Fibroblast of lung (primary cell): ENCODE measurements around the gene RPS6KA2. TPM values are rescaled to one million over a fixed set of nuclear protein-coding genes. Genes with fewer than 3 reads are reported as not detected.

Experiments
- DNase-seq, 2 donors: peaks; one replicate each; pipeline versions ENCODE4 v3.0.0 to v3.0.0-alpha.2; 2010; ENCODE audit warnings: low read depth in 2 of 2
- H2AFZ ChIP-seq: 2 replicates; pipeline ENCODE4 v1.5.1; 2012; ENCODE audit warnings: low read length, control low read depth, inconsistent platforms
- H3K27ac ChIP-seq: 2 replicates; pipeline ENCODE4 v1.5.1; 2011; ENCODE audit warnings: low read length, control low read depth; ENCODE audit not compliant: insufficient read depth
- H3K27me3 ChIP-seq: 2 replicates; pipeline ENCODE4 v1.5.1; 2011; ENCODE audit warnings: mild to moderate bottlenecking, low read length; ENCODE audit not compliant: control insufficient read depth, insufficient read depth
- H3K36me3 ChIP-seq: 2 replicates; pipeline ENCODE4 v1.5.1; 2011; ENCODE audit warnings: low read length; ENCODE audit not compliant: control insufficient read depth, insufficient read depth
- H3K4me1 ChIP-seq: 2 replicates; pipeline ENCODE4 v1.5.1; 2011; ENCODE audit warnings: low read length; ENCODE audit not compliant: control insufficient read depth, insufficient read depth; ENCODE audit errors: extremely low read depth
- H3K4me2 ChIP-seq: 2 replicates; pipeline ENCODE4 v1.5.1; 2011; ENCODE audit warnings: low read length, control low read depth; ENCODE audit not compliant: insufficient read depth; ENCODE audit errors: extremely low read depth
- H3K4me3 ChIP-seq, 4 experiments: fragments of 200-600 bp in 1 of 4; sonication (generic) in 1 of 4; replicated peaks in 1 of 4; 2 replicates each; pipeline ENCODE4 v1.5.1; 2011 to 2016; ENCODE audit warnings: low read length in 4 of 4, low read depth in 3 of 4, mild to moderate bottlenecking in 3 of 4, control low read depth in 2 of 4, inconsistent platforms in 1 of 4, mixed read lengths in 1 of 4; ENCODE audit not compliant: insufficient read depth in 1 of 4; ENCODE audit errors: control extremely low read depth in 1 of 4
- H3K79me2 ChIP-seq: 2 replicates; pipeline ENCODE4 v1.5.1; 2012; ENCODE audit warnings: mild to moderate bottlenecking, low read length, inconsistent platforms; ENCODE audit not compliant: control insufficient read depth, insufficient read depth
- H3K9ac ChIP-seq: 2 replicates; pipeline ENCODE4 v1.5.1; 2011; ENCODE audit warnings: mild to moderate bottlenecking, low read length, control low read depth; ENCODE audit not compliant: insufficient read depth
- H3K9me3 ChIP-seq: 2 replicates; pipeline ENCODE4 v1.5.1; 2012; ENCODE audit warnings: low read depth, low read length; ENCODE audit not compliant: control insufficient read depth, insufficient read depth
- H4K20me1 ChIP-seq: 2 replicates; pipeline ENCODE4 v1.5.1; 2011; ENCODE audit warnings: low read length; ENCODE audit not compliant: control insufficient read depth, insufficient read depth; ENCODE audit errors: extremely low read depth
- CTCF ChIP-seq, 2 donors: IDR thresholded peaks in 1 of 2; conservative IDR thresholded peaks in 1 of 2; 1 replicate in 1 of 2; 2 replicates in 1 of 2; pipeline ENCODE4 v1.5.1; 2011 to 2012; ENCODE audit warnings: low read length in 2 of 2, control low read depth in 1 of 2, inconsistent platforms in 1 of 2, low read depth in 1 of 2, mild to moderate bottlenecking in 1 of 2
- EZH2 ChIP-seq: IDR thresholded peaks from 2 replicates; pipeline ENCODE4 v1.5.1; 2012; ENCODE audit warnings: low read length, control low read depth, mild to moderate bottlenecking; ENCODE audit errors: missing control alignments
- polyA plus RNA-seq, 2 donors: library from polyadenylated mRNA; depleted of rRNA in 1 of 2; stranded (reverse) in 1 of 2; unstranded in 1 of 2; fragments of >200 nt; gene quantifications; 2 replicates each; pipeline ENCODE4 v1.2.1, GENCODE V29; 2011 to 2012; ENCODE audit warnings: missing spikeins in 1 of 2
- total RNA-seq: library from RNA; depleted of rRNA; stranded (reverse); fragments of >200 nt; gene quantifications from 2 replicates; pipeline ENCODE4 v1.2.1, GENCODE V29; 2014

The RPS6KA2 gene
- total and polyA plus RNA-seq, 2 donors (not counting 1 experiment from before 2014, with no cell fraction given) = 66.8 to 116 TPM

GRCh38 chr6:166620478-166621113, 6.5 kb downstream of the RPS6KA2 start:
- H3K9me3 ChIP-seq = no peaks in the 10 kb centered on the region
- peak; percentile 38 to 50 for DNase-seq
- peaks cover 60% of the 10 kb centered on the region for H3K79me2 ChIP-seq
- no peaks in the 10 kb centered on the region for H3K27me3 ChIP-seq
- H3K36me3 ChIP-seq = peaks cover 5% of the 10 kb centered on the region
- no peak overlapping the region for H2AFZ ChIP-seq
- H4K20me1 ChIP-seq = no peaks in the 10 kb centered on the region
- no peak overlapping the region for H3K9ac ChIP-seq
- TF ChIP-seq CTCF (conservative IDR thresholded peaks at IDR 0.05 in 1 of 2, IDR thresholded peaks at IDR 0.05 in 1 of 2; ENCODE audit: low read depth in 1 of 2, low read length in 2 of 2) = no peak
- TF ChIP-seq EZH2 = no peak
- peak overlapping the region; percentile 78 for H3K4me2 ChIP-seq
- peaks cover 41% of the 10 kb centered on the region for H3K4me1 ChIP-seq
- H3K27ac ChIP-seq = peak overlapping the region; percentile 76
- H3K4me3 ChIP-seq = peak overlapping the region in 1 of 4 experiments; percentile 10

GRCh38 chr6:166619912-166620311, 7.1 kb downstream of the RPS6KA2 start:
- peaks cover 61% of the 10 kb centered on the region for H3K79me2 ChIP-seq
- peaks cover 46% of the 10 kb centered on the region for H3K4me1 ChIP-seq
- no peak overlapping the region for H3K9ac ChIP-seq

More at GRCh38 chr6:166619912-166620311, 7.1 kb downstream of the RPS6KA2 start:
- TF ChIP-seq EZH2 = no peak
- TF ChIP-seq CTCF (conservative IDR thresholded peaks at IDR 0.05 in 1 of 2, IDR thresholded peaks at IDR 0.05 in 1 of 2; ENCODE audit: low read depth in 1 of 2, low read length in 2 of 2) = no peak
- H4K20me1 ChIP-seq = no peaks in the 10 kb centered on the region
- peak overlapping the region; percentile 76 for H3K27ac ChIP-seq
- no peaks in the 10 kb centered on the region for H3K9me3 ChIP-seq
- H3K36me3 ChIP-seq = peaks cover 5% of the 10 kb centered on the region
- H2AFZ ChIP-seq = no peak overlapping the region
- no peaks in the 10 kb centered on the region for H3K27me3 ChIP-seq
- DNase-seq = peak; percentile 97 to 99
- H3K4me3 ChIP-seq = no peak overlapping the region
- H3K4me2 ChIP-seq = peak overlapping the region; percentile 78
